ENCODE measurements around the gene EEF1AKMT3. TPM values are rescaled to one million over a fixed set of nuclear protein-coding genes. Genes with fewer than 3 reads are reported as not detected.
A peak's percentile ranks its signal among the peaks of the same experiment; 100 is the strongest.

EEF1AKMT3 gene
- total and polyA plus RNA-seq, 7 donors = 1.6 to 11.9 (median 9.0) TPM

DNA sequence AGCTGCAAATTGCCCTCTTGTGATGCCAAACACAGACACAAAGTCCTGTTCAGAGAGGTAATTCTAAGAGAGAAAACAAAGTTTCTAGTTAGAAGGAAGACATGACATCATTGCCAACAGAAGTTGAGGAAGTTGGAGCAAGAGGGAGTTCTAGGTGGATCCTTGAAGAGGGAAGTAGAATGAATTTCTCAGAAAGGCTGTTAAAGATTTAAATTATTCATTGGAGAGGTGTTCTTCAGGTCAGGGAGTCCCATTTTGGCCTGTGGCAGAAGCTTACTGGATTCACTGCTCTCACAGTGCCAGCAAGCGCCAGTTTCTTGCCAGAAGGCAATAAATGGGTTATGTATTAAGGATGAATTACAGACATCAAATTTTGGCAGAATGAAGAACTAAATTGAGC is 25.5 kb downstream of the EEF1AKMT3 start:
- DNase-seq = no peak
- Histone ChIP-seq H3K27ac (no peak overlapping the region), H3K36me3 (peaks cover 16 to 96% (median 36%) of the 10 kb centered on the region in 4 donors), H3K27me3 (no peaks in the 10 kb centered on the region), H3K9me3 (no peaks in the 10 kb centered on the region), H3K4me1 (no peaks in the 10 kb centered on the region), H3K4me3 (no peak overlapping the region)
- 60 to 71% methylated on average over 1 of the region's 1 CpG for WGBS, 2 donors
- TF ChIP-seq EP300 (IDR thresholded peaks at IDR 0.05) = no peak
- TF ChIP-seq POLR2A (IDR thresholded peaks at IDR 0.05) = no peak
- no peak for TF ChIP-seq POLR2AphosphoS5 (IDR thresholded peaks at IDR 0.05)
- TF ChIP-seq, protein P1, sequence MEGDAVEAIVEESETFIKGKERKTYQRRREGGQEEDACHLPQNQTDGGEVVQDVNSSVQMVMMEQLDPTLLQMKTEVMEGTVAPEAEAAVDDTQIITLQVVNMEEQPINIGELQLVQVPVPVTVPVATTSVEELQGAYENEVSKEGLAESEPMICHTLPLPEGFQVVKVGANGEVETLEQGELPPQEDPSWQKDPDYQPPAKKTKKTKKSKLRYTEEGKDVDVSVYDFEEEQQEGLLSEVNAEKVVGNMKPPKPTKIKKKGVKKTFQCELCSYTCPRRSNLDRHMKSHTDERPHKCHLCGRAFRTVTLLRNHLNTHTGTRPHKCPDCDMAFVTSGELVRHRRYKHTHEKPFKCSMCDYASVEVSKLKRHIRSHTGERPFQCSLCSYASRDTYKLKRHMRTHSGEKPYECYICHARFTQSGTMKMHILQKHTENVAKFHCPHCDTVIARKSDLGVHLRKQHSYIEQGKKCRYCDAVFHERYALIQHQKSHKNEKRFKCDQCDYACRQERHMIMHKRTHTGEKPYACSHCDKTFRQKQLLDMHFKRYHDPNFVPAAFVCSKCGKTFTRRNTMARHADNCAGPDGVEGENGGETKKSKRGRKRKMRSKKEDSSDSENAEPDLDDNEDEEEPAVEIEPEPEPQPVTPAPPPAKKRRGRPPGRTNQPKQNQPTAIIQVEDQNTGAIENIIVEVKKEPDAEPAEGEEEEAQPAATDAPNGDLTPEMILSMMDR (IDR thresholded peaks at IDR 0.05) = no peak
- intact Hi-C loops (cut with DNase I) = no loop called here

DNA sequence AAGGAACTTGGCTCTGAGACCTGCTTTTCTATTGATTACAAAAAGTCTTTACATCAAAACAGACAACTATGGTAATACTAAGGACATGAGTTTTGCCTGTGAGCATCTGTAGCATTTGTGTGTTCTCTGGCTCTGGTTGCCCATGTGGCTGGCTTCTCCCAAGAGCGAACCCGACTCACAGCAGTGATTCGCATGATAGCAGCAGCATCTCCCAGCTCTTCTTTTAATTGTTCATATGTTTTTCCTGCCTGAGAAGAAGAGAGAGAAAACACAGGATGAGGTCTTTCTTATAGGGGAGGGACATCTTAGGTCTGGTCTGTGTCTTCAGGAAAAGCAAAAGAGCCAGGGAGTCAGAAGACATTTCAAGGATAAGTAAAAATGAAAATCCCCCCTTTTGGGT is 28.6 kb downstream of the EEF1AKMT3 start:
- no peak overlapping the region for H3K27ac ChIP-seq
- H3K36me3 ChIP-seq = peaks cover 11 to 79% (median 28%) of the 10 kb centered on the region in 4 donors
- no peak overlapping the region for H3K4me3 ChIP-seq
- TF ChIP-seq POLR2A (IDR thresholded peaks at IDR 0.05) = no peak
- peaks cover 0 to 8% (median 5%) of the 10 kb centered on the region in 4 donors for H3K4me1 ChIP-seq
- no peaks in the 10 kb centered on the region for H3K27me3 ChIP-seq
- WGBS, 2 donors = 96 to 99% methylated on average over 3 of the region's 3 CpGs
- intact Hi-C loops (cut with DNase I) = no loop called here
- no peaks in the 10 kb centered on the region for H3K9me3 ChIP-seq
- no peak for DNase-seq

DNA sequence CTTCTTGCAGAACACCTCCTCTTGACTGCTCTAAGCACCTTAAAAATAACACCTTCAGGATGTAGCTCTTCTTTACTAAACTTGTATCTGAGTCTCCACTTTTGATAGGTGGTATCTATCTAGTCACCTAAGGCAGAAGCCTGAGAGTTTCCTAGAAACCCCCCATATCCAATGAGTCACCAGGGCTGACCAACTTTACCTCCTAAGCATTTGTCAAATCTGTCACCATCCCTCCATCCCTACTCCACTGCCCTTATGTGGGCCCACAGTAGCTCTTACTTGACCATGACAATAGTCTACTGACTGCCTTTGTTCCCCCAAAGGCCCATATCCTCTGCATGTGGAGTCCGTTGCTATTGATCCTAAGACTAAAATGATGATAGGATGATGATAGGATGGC is 30.2 kb downstream of the EEF1AKMT3 start:
- TF ChIP-seq POLR2AphosphoS5 (IDR thresholded peaks at IDR 0.05) = no peak
- TF ChIP-seq POLR2A (IDR thresholded peaks at IDR 0.05) = no peak
- no peak for TF ChIP-seq EP300 (IDR thresholded peaks at IDR 0.05)
- TF ChIP-seq, protein P1 (IDR thresholded peaks at IDR 0.05) = no peak
- 90 to 92% methylated on average over 1 of the region's 1 CpG for WGBS, 2 donors
- no peak overlapping the region for H3K4me3 ChIP-seq
- no peaks in the 10 kb centered on the region for H3K27me3 ChIP-seq
- H3K27ac ChIP-seq = no peak overlapping the region
- peaks cover 2 to 79% (median 28%) of the 10 kb centered on the region in 4 donors for H3K36me3 ChIP-seq
- H3K4me1 ChIP-seq = peaks cover 0 to 8% (median 5%) of the 10 kb centered on the region in 4 donors
- H3K9me3 ChIP-seq = no peaks in the 10 kb centered on the region
- no peak for DNase-seq
- intact Hi-C loops (cut with DNase I) = loop anchor here (1.0 to 2.0 kb wide), 2 partner anchors 26 to 103 kb away; no protein-coding TSS in a partner anchor

DNA sequence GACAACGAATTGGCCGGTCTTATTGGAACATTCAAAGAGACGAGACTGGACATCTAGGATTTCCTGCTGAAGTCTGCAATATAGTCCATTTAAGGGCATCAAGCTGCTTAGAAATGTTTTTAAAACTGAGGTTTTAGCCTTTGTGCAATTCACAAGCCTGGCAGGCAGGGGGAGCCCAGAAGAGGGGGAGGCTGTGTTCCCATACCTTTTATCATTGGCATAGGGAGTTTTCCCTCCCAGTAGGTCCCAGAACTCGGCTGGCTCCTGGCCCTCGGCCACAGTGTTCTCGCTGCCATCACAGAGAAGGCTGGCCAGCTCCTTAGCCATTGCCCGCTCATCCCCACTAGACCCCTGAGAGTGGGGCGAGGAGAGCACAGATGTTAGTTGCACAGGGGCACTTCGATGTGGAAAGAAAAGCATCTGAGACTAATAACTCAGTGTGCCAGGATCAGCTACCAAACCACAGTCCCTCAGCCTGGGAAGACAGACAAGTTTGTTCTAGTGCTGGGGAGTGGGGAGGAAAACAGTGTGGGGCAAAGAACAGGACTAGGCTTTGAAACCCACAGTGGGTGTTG is 31.0 kb downstream of the EEF1AKMT3 start:
- Histone ChIP-seq H3K27ac (peak overlapping the region in 1 of 4 donors; percentile 38), H3K36me3 (peaks cover 9 to 80% (median 35%) of the 10 kb centered on the region in 4 donors), H3K9me3 (no peaks in the 10 kb centered on the region), H3K27me3 (no peaks in the 10 kb centered on the region), H3K4me1 (peaks cover 0 to 8% (median 5%) of the 10 kb centered on the region in 4 donors), H3K4me3 (no peak overlapping the region)
- no peak for DNase-seq
- intact Hi-C loops (cut with DNase I) = loop anchor here (1.0 to 2.0 kb wide), 2 partner anchors 25 to 102 kb away; no protein-coding TSS in a partner anchor
- WGBS, 2 donors = 56 to 65% methylated on average over 9 of the region's 9 CpGs
- peak in 1 of 4 donors; percentile 16 for TF ChIP-seq POLR2AphosphoS5 (IDR thresholded peaks at IDR 0.05)
- TF ChIP-seq POLR2A (IDR thresholded peaks at IDR 0.05) = no peak
- TF ChIP-seq, protein P1 (IDR thresholded peaks at IDR 0.05) = peak; percentile 47 to 82 (median 68)

DNA sequence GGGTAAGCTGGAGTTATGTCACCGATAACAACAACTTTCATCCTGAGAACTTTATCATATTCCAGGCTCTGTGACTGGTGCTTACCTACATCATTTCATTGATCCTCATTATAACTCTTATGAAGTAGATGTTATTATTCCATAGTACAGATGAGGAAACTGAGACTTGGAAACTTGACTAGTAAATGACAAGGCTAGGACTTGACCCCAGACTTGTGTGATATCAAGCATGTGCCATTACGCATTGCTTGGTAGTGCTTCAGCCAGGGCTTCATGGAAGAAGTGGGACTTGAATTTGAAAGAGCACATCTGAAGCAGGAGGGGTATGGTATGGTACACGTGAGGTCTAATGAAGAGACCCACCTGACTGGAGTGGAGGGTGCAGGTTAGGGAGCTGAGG is 34.3 kb downstream of the EEF1AKMT3 start:
- Histone ChIP-seq H3K4me1 (peaks cover 0 to 13% (median 5%) of the 10 kb centered on the region in 4 donors), H3K4me3 (no peak overlapping the region), H3K36me3 (peaks cover 9 to 82% (median 25%) of the 10 kb centered on the region in 4 donors), H3K27me3 (no peaks in the 10 kb centered on the region), H3K9me3 (no peaks in the 10 kb centered on the region), H3K27ac (no peak overlapping the region)
- 98% methylated on average over 3 of the region's 3 CpGs for WGBS, 2 donors
- intact Hi-C loops (cut with DNase I) = no loop called here
- DNase-seq = no peak
- TF ChIP-seq EP300 (IDR thresholded peaks at IDR 0.05) (no peak), POLR2A (IDR thresholded peaks at IDR 0.05) (no peak), POLR2AphosphoS5 (IDR thresholded peaks at IDR 0.05) (no peak)
- TF ChIP-seq, protein P1 (IDR thresholded peaks at IDR 0.05) = no peak

All from sigmoid colon (tissue), 7 donors.